Measurements from ENCODE around the gene CRIP2. TPM values are rescaled to one million over a fixed set of nuclear protein-coding genes. Genes with fewer than 3 reads are reported as not detected.

Gene CRIP2
- polyA plus RNA-seq, 3 donors, result 86.2 to 165 (median 146) TPM

DNA sequence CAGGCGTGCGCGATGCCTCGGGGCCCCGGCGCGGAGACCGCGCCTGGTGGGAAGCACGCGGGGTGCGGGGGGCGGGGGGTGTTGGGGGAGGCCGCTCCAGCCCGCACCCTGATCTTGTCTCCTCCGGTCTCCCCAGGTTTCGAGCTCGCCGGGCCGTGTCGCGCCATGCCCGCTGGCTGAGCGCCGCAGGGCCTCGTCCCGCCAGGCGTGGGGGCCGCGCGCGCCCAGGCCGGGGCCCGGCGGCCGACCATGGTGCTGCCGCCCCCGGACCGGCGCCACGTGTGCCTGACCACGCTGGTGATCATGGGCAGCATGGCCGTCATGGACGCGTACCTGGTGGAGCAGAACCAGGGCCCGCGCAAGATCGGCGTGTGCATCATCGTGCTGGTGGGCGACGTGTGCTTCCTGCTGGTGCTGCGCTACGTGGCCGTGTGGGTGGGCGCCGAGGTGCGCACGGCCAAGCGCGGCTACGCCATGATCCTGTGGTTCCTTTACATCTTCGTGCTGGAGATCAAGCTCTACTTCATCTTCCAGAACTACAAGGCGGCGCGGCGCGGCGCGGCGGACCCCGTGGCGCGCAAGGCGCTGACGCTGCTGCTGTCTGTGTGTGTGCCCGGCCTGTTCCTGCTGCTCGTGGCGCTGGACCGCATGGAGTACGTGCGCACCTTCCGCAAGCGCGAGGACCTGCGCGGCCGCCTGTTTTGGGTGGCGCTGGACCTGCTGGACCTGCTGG lies 54.1 kb downstream of the CRIP2 start:
- no peak for DNase-seq (ENCODE audit: extremely low read depth in 1 of 11, low read depth in 9 of 11, low spot score in 4 of 11)

DNA sequence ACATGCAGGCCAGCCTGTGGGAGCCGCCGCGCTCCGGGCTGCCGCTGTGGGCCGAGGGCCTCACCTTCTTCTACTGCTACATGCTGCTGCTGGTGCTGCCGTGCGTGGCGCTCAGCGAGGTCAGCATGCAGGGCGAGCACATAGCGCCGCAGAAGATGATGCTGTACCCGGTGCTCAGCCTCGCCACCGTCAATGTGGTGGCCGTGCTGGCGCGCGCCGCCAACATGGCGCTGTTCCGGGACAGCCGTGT lies 54.6 kb downstream of the CRIP2 start:
- no peak for DNase-seq (ENCODE audit: extremely low read depth in 1 of 11, low read depth in 9 of 11, low spot score in 4 of 11)

Other genes starting within 250 kb of the CRIP2 start
- gene BTBD6, start 226.3 kb upstream of the CRIP2 start, polyA plus RNA-seq (ENCODE audit: insufficient read length in 3 of 3), result 10 to 100 TPM; 34.5 to 38.4 (median 35.9) TPM
- 10 to 100 TPM; 24.8 to 40.0 (median 36.0) TPM for gene BRF1, start 173.8 kb upstream of the CRIP2 start, polyA plus RNA-seq (ENCODE audit: insufficient read length in 3 of 3)
- gene PACS2, start 160.1 kb upstream of the CRIP2 start, polyA plus RNA-seq (ENCODE audit: insufficient read length in 3 of 3), result 10 to 100 TPM; 57.6 to 96.7 (median 86.0) TPM
- gene TEX22, start 76.3 kb upstream of the CRIP2 start, polyA plus RNA-seq (ENCODE audit: insufficient read length in 3 of 3), result 1 to 10 TPM; 1.2 to 3.9 (median 1.6) TPM
- gene MTA1, start 55.0 kb upstream of the CRIP2 start, polyA plus RNA-seq (ENCODE audit: insufficient read length in 3 of 3), result 100 to 1,000 TPM; 106 to 169 (median 134) TPM
- gene CRIP1, start 12.1 kb downstream of the CRIP2 start, polyA plus RNA-seq (ENCODE audit: insufficient read length in 3 of 3), result 10 to 100 TPM; 24.0 to 49.2 (median 36.3) TPM
- 10 to 100 TPM in 1 of 3 donors, 1 to 10 TPM in 2; 6.0 to 10.5 (median 9.3) TPM for gene TEDC1, start 16.4 kb downstream of the CRIP2 start, polyA plus RNA-seq (ENCODE audit: insufficient read length in 3 of 3)
- 1 to 10 TPM; 1.7 to 6.0 (median 5.7) TPM for gene TMEM121, start 51.8 kb downstream of the CRIP2 start, polyA plus RNA-seq (ENCODE audit: insufficient read length in 3 of 3)